CD14-positive monocyte (primary cell): ENCODE measurements around the gene KIF4B. TPM values are rescaled to one million over a fixed set of nuclear protein-coding genes. Genes with fewer than 3 reads are reported as not detected.

ENCODE experiments used
- DNase-seq, 3 donors: peaks; one replicate each; pipeline ENCODE4 v3.0.0-alpha.2; 2011 to 2022
- H2AFZ ChIP-seq: 2 replicates; pipeline ENCODE4 v1.6.0; 2012; ENCODE audit warnings: mild to moderate bottlenecking, low read depth, low read length, inconsistent platforms; ENCODE audit not compliant: insufficient read depth, poor library complexity, severe bottlenecking
- H3K27ac ChIP-seq, 2 donors: 1 replicate in 1 of 2; 2 replicates in 1 of 2; pipeline ENCODE4 v1.5.1; 2012 to 2013; ENCODE audit warnings: low read length in 2 of 2, control low read depth in 1 of 2, inconsistent platforms in 1 of 2, low read depth in 1 of 2, mild to moderate bottlenecking in 1 of 2
- H3K27me3 ChIP-seq, 2 donors: one replicate each; pipeline versions ENCODE4 v1.6.0 to v1.6.1; 2011 to 2013; ENCODE audit warnings: low read length in 2 of 2; ENCODE audit not compliant: control insufficient read depth in 2 of 2, insufficient read depth in 2 of 2
- H3K36me3 ChIP-seq, 2 donors: replicated peaks in 1 of 2; 1 replicate in 1 of 2; 2 replicates in 1 of 2; pipeline versions ENCODE4 v1.5.1 to v1.6.1; 2012 to 2013; ENCODE audit warnings: low read length in 2 of 2, control low read depth in 1 of 2, inconsistent platforms in 1 of 2, mild to moderate bottlenecking in 1 of 2; ENCODE audit not compliant: insufficient read depth in 2 of 2, control insufficient read depth in 1 of 2
- H3K4me1 ChIP-seq, 2 donors: 1 replicate in 1 of 2; 2 replicates in 1 of 2; pipeline versions ENCODE4 v1.5.1 to v1.6.1; 2012 to 2013; ENCODE audit warnings: low read length in 2 of 2, control low read depth in 1 of 2, inconsistent platforms in 1 of 2, mild to moderate bottlenecking in 1 of 2, moderate library complexity in 1 of 2; ENCODE audit not compliant: insufficient read depth in 2 of 2, control insufficient read depth in 1 of 2
- H3K4me2 ChIP-seq: replicated peaks from 2 replicates; pipeline ENCODE3; 2012; ENCODE audit warnings: low read length, moderate library complexity, mild to moderate bottlenecking; ENCODE audit not compliant: poor library complexity, severe bottlenecking; ENCODE audit errors: extremely low read depth
- H3K4me3 ChIP-seq, 3 experiments: fragments of 200-600 bp in 1 of 3; sonication (generic) in 1 of 3; replicated peaks in 1 of 3; 1 replicate in 2 of 3; 2 replicates in 1 of 3; pipeline ENCODE4 v1.5.1; 2011 to 2013; ENCODE audit warnings: low read length in 3 of 3, mild to moderate bottlenecking in 3 of 3, control low read depth in 2 of 3, low read depth in 2 of 3, inconsistent platforms in 1 of 3, moderate library complexity in 1 of 3
- H3K79me2 ChIP-seq: 2 replicates; pipeline ENCODE4 v1.6.0; 2012; ENCODE audit warnings: mild to moderate bottlenecking, control low read depth, inconsistent platforms, low read length, moderate library complexity; ENCODE audit not compliant: insufficient read depth
- H3K9ac ChIP-seq: 2 replicates; pipeline ENCODE4 v1.6.0; 2017; ENCODE audit warnings: low read length, mild to moderate bottlenecking; ENCODE audit not compliant: insufficient read depth, poor library complexity, severe bottlenecking
- H3K9me3 ChIP-seq, 2 donors: replicated peaks in 1 of 2; 1 replicate in 1 of 2; 2 replicates in 1 of 2; pipeline versions ENCODE4 v1.5.1 to v1.6.1; 2012 to 2013; ENCODE audit warnings: low read length in 2 of 2, control low read depth in 1 of 2; ENCODE audit not compliant: control insufficient read depth in 1 of 2, insufficient read depth in 1 of 2
- H4K20me1 ChIP-seq: 2 replicates; pipeline ENCODE4 v1.6.0; 2012; ENCODE audit warnings: mild to moderate bottlenecking, low read length, control low read depth, moderate library complexity; ENCODE audit not compliant: insufficient read depth
- H3K27ac Mint-ChIP-seq, 7 donors: one replicate each; pipeline ENCODE4 v1.8.0; 2020; ENCODE audit warnings: mild to moderate bottlenecking in 7 of 7, mixed read lengths in 7 of 7, moderate library complexity in 6 of 7, inconsistent platforms in 2 of 7
- H3K27me3 Mint-ChIP-seq, 3 donors: one replicate each; pipeline ENCODE4 v1.8.0; 2021 to 2022; ENCODE audit warnings: low read depth in 3 of 3, mild to moderate bottlenecking in 3 of 3, mixed read lengths in 3 of 3, moderate library complexity in 3 of 3, inconsistent platforms in 1 of 3
- H3K36me3 Mint-ChIP-seq, 2 donors: one replicate each; pipeline ENCODE4 v1.8.0; 2020; ENCODE audit warnings: mixed read lengths in 2 of 2, inconsistent platforms in 1 of 2, mild to moderate bottlenecking in 1 of 2
- H3K4me1 Mint-ChIP-seq: one replicate; pipeline ENCODE4 v1.8.0; 2020; ENCODE audit warnings: mild to moderate bottlenecking, mixed read lengths
- H3K4me3 Mint-ChIP-seq, 2 donors: one replicate each; pipeline ENCODE4 v1.8.0; 2020; ENCODE audit warnings: mild to moderate bottlenecking in 2 of 2, mixed read lengths in 2 of 2, moderate library complexity in 1 of 2
- H3K9me3 Mint-ChIP-seq, 7 donors: one replicate each; pipeline ENCODE4 v1.8.0; 2020 to 2022; ENCODE audit warnings: mixed read lengths in 7 of 7, mild to moderate bottlenecking in 6 of 7, moderate library complexity in 6 of 7, inconsistent platforms in 2 of 7
- WGBS: methylation state at CpG from one replicate; pipeline ENCODE4 v1.1.5; 2013; ENCODE audit warnings: missing lambda C conversion rate; ENCODE audit not compliant: insufficient coverage; 5-methylcytosine and 5-hydroxymethylcytosine counted together
- intact Hi-C, 2 donors: fragments of 100-400 bp; cut with micrococcal nuclease; formaldehyde crosslinking; loops; one replicate each; pipeline versions ENCODE4 v1.15.0 to v1.15.1; 2023
- polyA plus RNA-seq, 3 donors: library from polyadenylated mRNA; depleted of rRNA in 1 of 3; unstranded in 2 of 3; stranded (reverse) in 1 of 3; fragments of 300-500 nt in 2 of 3; fragments of >200 nt in 1 of 3; fragmentation: Illumina TruSeq in 2 of 3; gene quantifications; 1 replicate in 2 of 3; 2 replicates in 1 of 3; pipeline ENCODE4 v1.2.3, GENCODE V29; 2012 to 2021
- TF ChIP-seq, protein P1 (sequence below): fragments of 200-600 bp; IDR thresholded peaks from one replicate; pipeline ENCODE4 v1.8.0; 2022; ENCODE audit warnings: antibody characterized with exemption, mild to moderate bottlenecking

KIF4B gene
- polyA plus RNA-seq, 3 donors, result 0.01 TPM; not detected in 2

DNA sequence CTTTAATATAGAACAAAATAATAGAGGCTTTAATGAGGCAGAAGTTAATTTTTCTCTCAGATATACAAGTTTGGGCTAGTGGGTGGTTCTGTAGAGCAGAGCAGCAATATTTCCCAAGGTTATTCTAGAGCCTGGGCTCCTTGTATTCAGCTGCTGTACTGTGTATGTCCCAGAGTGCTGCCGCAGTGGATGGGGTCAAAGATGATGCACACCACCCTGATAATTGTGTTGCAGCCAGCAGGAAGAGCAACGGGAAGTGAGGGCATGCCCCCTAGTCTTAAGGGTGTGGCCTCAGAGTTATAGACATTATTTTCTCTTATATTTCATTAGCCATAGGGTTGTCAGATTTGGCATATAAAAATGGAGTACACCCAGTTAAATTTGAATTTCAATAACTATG lies 23.9 kb upstream of the KIF4B start:
- no peak overlapping the region for H3K4me3 Mint-ChIP-seq
- no peaks in the 10 kb centered on the region for H3K36me3 Mint-ChIP-seq
- no peaks in the 10 kb centered on the region for H3K4me1 ChIP-seq
- no peaks in the 10 kb centered on the region for H3K36me3 ChIP-seq
- H4K20me1 ChIP-seq, result no peaks in the 10 kb centered on the region
- peaks cover 0 to 2% (median 0%) of the 10 kb centered on the region in 7 donors for H3K9me3 Mint-ChIP-seq
- TF ChIP-seq, protein P1, sequence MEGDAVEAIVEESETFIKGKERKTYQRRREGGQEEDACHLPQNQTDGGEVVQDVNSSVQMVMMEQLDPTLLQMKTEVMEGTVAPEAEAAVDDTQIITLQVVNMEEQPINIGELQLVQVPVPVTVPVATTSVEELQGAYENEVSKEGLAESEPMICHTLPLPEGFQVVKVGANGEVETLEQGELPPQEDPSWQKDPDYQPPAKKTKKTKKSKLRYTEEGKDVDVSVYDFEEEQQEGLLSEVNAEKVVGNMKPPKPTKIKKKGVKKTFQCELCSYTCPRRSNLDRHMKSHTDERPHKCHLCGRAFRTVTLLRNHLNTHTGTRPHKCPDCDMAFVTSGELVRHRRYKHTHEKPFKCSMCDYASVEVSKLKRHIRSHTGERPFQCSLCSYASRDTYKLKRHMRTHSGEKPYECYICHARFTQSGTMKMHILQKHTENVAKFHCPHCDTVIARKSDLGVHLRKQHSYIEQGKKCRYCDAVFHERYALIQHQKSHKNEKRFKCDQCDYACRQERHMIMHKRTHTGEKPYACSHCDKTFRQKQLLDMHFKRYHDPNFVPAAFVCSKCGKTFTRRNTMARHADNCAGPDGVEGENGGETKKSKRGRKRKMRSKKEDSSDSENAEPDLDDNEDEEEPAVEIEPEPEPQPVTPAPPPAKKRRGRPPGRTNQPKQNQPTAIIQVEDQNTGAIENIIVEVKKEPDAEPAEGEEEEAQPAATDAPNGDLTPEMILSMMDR, result no peak
- H3K4me1 Mint-ChIP-seq, result peaks cover 3% of the 10 kb centered on the region
- H3K79me2 ChIP-seq, result no peaks in the 10 kb centered on the region
- no peak overlapping the region for H3K4me3 ChIP-seq
- intact Hi-C loops, result no loop called here
- WGBS, result 100% methylated on average over 1 of the region's 2 CpGs
- peaks cover 4 to 7% of the 10 kb centered on the region in 2 donors for H3K27me3 ChIP-seq
- H3K27ac ChIP-seq, result no peak overlapping the region
- H3K9me3 ChIP-seq, result no peaks in the 10 kb centered on the region
- no peak overlapping the region for H3K27ac Mint-ChIP-seq
- H3K27me3 Mint-ChIP-seq, result peaks cover 4 to 9% (median 6%) of the 10 kb centered on the region in 3 donors
- H3K9ac ChIP-seq, result no peak overlapping the region
- DNase-seq, result no peak
- no peak overlapping the region for H2AFZ ChIP-seq
- no peak overlapping the region for H3K4me2 ChIP-seq

DNA sequence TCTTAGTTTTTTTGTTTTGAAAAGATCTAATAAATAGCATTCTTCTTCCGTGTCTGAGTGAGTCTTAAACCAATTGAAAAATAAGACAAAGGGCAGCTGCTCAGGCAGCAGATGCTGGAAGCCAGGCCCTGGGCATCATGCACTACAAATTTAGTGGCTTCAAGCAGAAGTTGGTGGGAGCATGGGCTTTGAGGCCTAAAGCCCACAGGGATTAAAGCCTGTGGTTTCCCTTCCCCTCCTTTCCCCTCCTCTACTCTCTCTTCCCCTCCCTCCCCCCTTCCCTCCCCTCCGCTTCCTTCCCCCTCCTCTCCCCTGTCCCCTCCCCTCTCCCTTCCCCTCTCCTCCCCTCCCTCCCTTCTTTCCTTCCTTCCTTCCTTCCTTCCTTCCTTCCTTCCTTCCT lies 20.1 kb upstream of the KIF4B start:
- H3K4me3 ChIP-seq, result no peak overlapping the region
- WGBS, result no CpG with 5 or more reads among the region's 2 CpGs
- TF ChIP-seq, protein P1, result no peak
- intact Hi-C loops, result no loop called here
- Mint-ChIP-seq H3K9me3 (peaks cover 0 to 2% (median 0%) of the 10 kb centered on the region in 7 donors), H3K27me3 (peaks cover 6 to 11% (median 11%) of the 10 kb centered on the region in 3 donors), H3K4me1 (peaks cover 3% of the 10 kb centered on the region), H3K36me3 (no peaks in the 10 kb centered on the region), H3K27ac (no peak overlapping the region), H3K4me3 (no peak overlapping the region)
- H2AFZ ChIP-seq, result no peak overlapping the region
- H3K27ac ChIP-seq, result no peak overlapping the region
- H3K4me1 ChIP-seq, result no peaks in the 10 kb centered on the region
- no peak for DNase-seq
- H3K9me3 ChIP-seq, result no peaks in the 10 kb centered on the region
- H3K36me3 ChIP-seq, result no peaks in the 10 kb centered on the region
- no peak overlapping the region for H3K9ac ChIP-seq
- H3K4me2 ChIP-seq, result no peak overlapping the region
- H3K79me2 ChIP-seq, result no peaks in the 10 kb centered on the region
- no peaks in the 10 kb centered on the region for H4K20me1 ChIP-seq
- H3K27me3 ChIP-seq, result no peaks in the 10 kb centered on the region
